GM19238 (cell line): Measurements from ENCODE around the gene EXOC2.
"Not testable (repeated sequence)": the region's sequence is repeated elsewhere in the genome, so short reads cannot be mapped to it uniquely, and the experiment has no call there.

ENCODE experiments used
- DNase-seq: peaks from one replicate; pipeline ENCODE4 v3.0.0; 2011; ENCODE audit warnings: low spot score; ENCODE audit not compliant: insufficient read length

The EXOC2 gene

GRCh38 chr6:583635-584034, 109.3 kb downstream of the EXOC2 start:
- DNase-seq: no peak

GRCh38 chr6:583116-583515, 109.8 kb downstream of the EXOC2 start:
- no peak for DNase-seq

GRCh38 chr6:582370-582769, 110.6 kb downstream of the EXOC2 start:
- DNase-seq: no peak

- no peak for DNase-seq
Observed at GRCh38 chr6:579339-579738, 113.6 kb downstream of the EXOC2 start.

- no peak for DNase-seq
Observed at GRCh38 chr6:572596-573265, 120.2 kb downstream of the EXOC2 start.

GRCh38 chr6:571892-572291, 121.0 kb downstream of the EXOC2 start:
- no peak for DNase-seq

- DNase-seq: no peak
Observed at GRCh38 chr6:570825-571224, 122.1 kb downstream of the EXOC2 start.

- no peak for DNase-seq
Observed at GRCh38 chr6:568954-569523, 123.9 kb downstream of the EXOC2 start.

- no peak for DNase-seq
Observed at GRCh38 chr6:568085-568484, 124.9 kb downstream of the EXOC2 start.

GRCh38 chr6:563863-564262, 129.1 kb downstream of the EXOC2 start:
- DNase-seq: no peak

- DNase-seq: no peak
Observed at GRCh38 chr6:562052-562676, 130.8 kb downstream of the EXOC2 start.

- DNase-seq: not testable (repeated sequence)
Observed at GRCh38 chr6:561335-561734, 131.6 kb downstream of the EXOC2 start.

- DNase-seq: no peak
Observed at GRCh38 chr6:558959-559358, 134.0 kb downstream of the EXOC2 start.

GRCh38 chr6:558089-558488, 134.8 kb downstream of the EXOC2 start:
- DNase-seq: no peak

GRCh38 chr6:551829-552350, 141.0 kb downstream of the EXOC2 start:
- DNase-seq: no peak

GRCh38 chr6:551405-551804, 141.5 kb downstream of the EXOC2 start:
- no peak for DNase-seq

GRCh38 chr6:549906-550305, 143.0 kb downstream of the EXOC2 start:
- no peak for DNase-seq

- DNase-seq: no peak
Observed at GRCh38 chr6:548517-548916, 144.4 kb downstream of the EXOC2 start.

- no peak for DNase-seq
Observed at GRCh38 chr6:548091-548490, 144.8 kb downstream of the EXOC2 start.

- no peak for DNase-seq
Observed at GRCh38 chr6:540490-540889, 152.4 kb downstream of the EXOC2 start.

- DNase-seq: no peak
Observed at GRCh38 chr6:537114-537513, 155.8 kb downstream of the EXOC2 start.

- DNase-seq: no peak
Observed at GRCh38 chr6:530425-530824, 162.5 kb downstream of the EXOC2 start.

GRCh38 chr6:528989-529388, 163.9 kb downstream of the EXOC2 start:
- DNase-seq: no peak
